SJCRH30 (cell line): ENCODE data around the gene THAP4. TPM values are rescaled to one million over a fixed set of nuclear protein-coding genes. Genes with fewer than 3 reads are reported as not detected.
A peak's percentile ranks its signal among the peaks of the same experiment; 100 is the strongest.

Source experiments
- DNase-seq, 2 experiments: peaks; one replicate each; pipeline ENCODE4 v3.0.0-alpha.2; 2015 to 2020
- H3K27ac ChIP-seq: fragments of 250-450 bp; sonication (Bioruptor Pico); 2 replicates; pipeline ENCODE4 v1.5.1; 2020; ENCODE audit warnings: mild to moderate bottlenecking, moderate library complexity
- H3K27me3 ChIP-seq: fragments of 250-450 bp; sonication (Bioruptor Pico); 2 replicates; pipeline ENCODE4 v1.5.1; 2020; ENCODE audit warnings: mild to moderate bottlenecking, moderate library complexity
- H3K36me3 ChIP-seq: fragments of 250-450 bp; sonication (Bioruptor Pico); 2 replicates; pipeline ENCODE4 v1.5.1; 2020; ENCODE audit warnings: mild to moderate bottlenecking, moderate library complexity
- H3K4me1 ChIP-seq: fragments of 250-450 bp; sonication (Bioruptor Pico); 2 replicates; pipeline ENCODE4 v1.5.1; 2020; ENCODE audit warnings: mild to moderate bottlenecking, moderate library complexity
- H3K4me3 ChIP-seq: fragments of 250-450 bp; sonication (Bioruptor Pico); 2 replicates; pipeline ENCODE4 v1.5.1; 2020; ENCODE audit warnings: mild to moderate bottlenecking, moderate library complexity
- H3K9me3 ChIP-seq: fragments of 250-450 bp; sonication (Bioruptor Pico); replicated peaks from 2 replicates; pipeline ENCODE4 v1.5.1; 2020; ENCODE audit warnings: mild to moderate bottlenecking, moderate library complexity
- total RNA-seq: library from RNA; depleted of rRNA; stranded (reverse); fragments of >200 nt; shearing (Covaris generic); gene quantifications from 2 replicates; pipeline ENCODE4 v1.2.3, GENCODE V29; 2014

The THAP4 gene
- total RNA-seq, 1 experiment from 2014 or later = 48.9 TPM

DNA sequence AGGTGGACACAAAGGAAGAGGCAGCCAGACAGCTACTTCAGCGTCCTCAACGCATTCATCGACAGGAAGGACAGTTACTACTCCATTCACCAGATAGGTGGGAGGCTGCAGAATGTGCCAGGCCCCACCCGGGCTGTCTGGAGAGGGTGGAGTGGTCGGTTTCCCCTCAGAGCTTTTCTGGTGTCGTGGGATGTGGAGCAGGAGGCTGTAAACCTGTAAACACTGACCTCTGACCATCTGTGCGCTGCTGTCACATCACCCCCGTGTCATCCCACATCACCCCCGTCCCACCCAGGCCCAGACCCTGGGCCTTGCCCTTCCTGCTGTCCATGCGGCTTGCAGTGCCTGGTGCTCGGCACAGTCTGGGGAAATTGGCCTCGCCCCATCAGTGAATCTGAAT, 17.6 kb upstream of the THAP4 start:
- no peak for DNase-seq

DNA sequence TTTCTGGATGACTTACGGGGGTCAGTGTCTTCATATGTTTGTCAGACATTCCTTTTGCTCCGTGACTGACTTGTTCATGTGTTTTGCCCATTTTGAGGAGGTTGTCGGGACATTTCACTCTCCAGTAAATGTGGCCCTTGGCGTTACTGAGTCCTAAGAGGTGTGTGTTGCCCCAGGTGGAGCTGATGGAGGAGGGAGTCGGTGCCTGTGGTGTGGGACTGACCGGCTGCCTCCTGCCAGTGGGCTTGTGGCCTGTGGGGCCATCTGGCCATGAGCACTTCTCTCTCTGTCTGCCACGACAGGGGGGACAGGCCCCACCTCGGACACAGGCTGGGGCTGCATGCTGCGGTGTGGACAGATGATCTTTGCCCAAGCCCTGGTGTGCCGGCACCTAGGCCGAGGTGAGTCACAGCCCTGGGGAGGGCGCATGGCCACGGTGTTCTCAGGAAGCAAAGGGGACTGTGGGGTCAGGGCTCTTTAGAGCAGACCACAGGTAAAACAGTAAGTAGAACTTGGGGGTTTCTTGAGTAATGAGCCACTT, 16.3 kb upstream of the THAP4 start:
- no peak for DNase-seq
- peaks cover 38% of the 10 kb centered on the region for H3K36me3 ChIP-seq
- no peaks in the 10 kb centered on the region for H3K27me3 ChIP-seq
- H3K9me3 ChIP-seq = no peaks in the 10 kb centered on the region
- no peaks in the 10 kb centered on the region for H3K4me1 ChIP-seq
- H3K4me3 ChIP-seq = no peak overlapping the region
- H3K27ac ChIP-seq = no peak overlapping the region

More for the DNA sequence above, 17.6 kb upstream of the THAP4 start:
- Histone ChIP-seq H3K9me3 (no peaks in the 10 kb centered on the region), H3K4me3 (no peak overlapping the region), H3K36me3 (peaks cover 43% of the 10 kb centered on the region), H3K27me3 (no peaks in the 10 kb centered on the region), H3K27ac (no peak overlapping the region), H3K4me1 (no peaks in the 10 kb centered on the region)

DNA sequence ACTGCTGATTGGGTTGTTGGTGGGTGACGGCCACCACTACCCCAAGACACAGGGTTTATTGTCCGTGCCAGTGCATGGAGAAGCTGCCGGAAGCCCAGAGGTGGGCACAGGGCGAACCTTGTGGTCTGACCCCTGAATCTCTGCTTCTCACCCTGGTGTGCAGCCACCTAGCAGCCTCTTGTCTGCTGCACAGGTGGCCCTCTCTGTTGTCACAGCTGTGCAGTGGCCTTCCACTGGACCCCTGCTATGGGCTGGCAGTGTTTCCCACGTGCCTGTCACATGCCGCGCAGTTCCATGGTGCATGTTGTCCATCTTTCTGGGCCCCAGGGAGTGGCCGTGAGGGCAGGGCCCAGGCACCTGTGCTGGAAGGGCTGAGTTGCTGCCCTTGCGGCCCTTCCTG, 15.8 kb upstream of the THAP4 start:
- no peak overlapping the region for H3K27ac ChIP-seq
- H3K27me3 ChIP-seq = no peaks in the 10 kb centered on the region
- H3K4me1 ChIP-seq = no peaks in the 10 kb centered on the region
- H3K4me3 ChIP-seq = no peak overlapping the region
- no peaks in the 10 kb centered on the region for H3K9me3 ChIP-seq
- DNase-seq = no peak
- H3K36me3 ChIP-seq = peaks cover 38% of the 10 kb centered on the region

DNA sequence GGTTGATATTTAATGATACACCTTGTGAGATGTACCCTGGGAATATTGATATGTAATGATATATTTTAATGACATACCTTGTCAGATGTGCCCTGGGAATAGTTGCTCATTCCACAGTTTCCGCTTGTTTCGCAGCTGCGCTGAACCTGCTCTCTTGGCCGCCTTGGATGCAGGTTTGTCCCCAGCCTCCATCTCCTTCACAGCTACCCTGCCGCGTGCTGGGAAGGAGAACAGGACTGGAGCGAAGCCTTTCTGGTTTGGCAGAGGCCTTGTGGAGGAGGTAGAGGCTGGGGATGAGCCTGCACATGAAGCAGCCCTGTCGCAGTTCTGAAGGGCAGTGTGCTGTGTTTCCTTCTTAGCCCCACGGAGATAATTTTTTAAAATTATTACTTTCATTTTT, 15.2 kb upstream of the THAP4 start:
- no peak overlapping the region for H3K27ac ChIP-seq
- H3K4me1 ChIP-seq = no peaks in the 10 kb centered on the region
- no peaks in the 10 kb centered on the region for H3K9me3 ChIP-seq
- H3K36me3 ChIP-seq = peaks cover 38% of the 10 kb centered on the region
- no peak for DNase-seq
- no peaks in the 10 kb centered on the region for H3K27me3 ChIP-seq
- H3K4me3 ChIP-seq = no peak overlapping the region

DNA sequence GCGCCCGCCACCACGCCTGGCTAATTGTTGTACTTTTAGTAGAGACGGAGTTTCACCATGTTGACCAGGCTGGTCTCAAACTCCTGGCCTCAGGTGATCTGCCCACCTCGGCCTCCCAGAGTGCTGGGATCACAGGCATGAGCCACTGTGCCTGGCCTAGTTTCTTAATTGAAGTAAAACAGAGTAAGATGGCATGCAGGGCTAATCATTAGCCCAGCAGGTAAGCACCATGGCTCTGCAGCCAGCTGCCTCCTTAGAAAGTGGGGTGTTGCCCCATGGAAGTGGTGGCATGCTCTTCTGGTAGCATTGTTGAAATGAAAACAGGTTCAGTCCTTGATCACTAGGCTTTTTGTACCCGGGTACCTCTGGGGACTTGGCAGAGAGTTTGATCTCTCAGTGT, 13.0 kb upstream of the THAP4 start:
- Histone ChIP-seq H3K9me3 (no peaks in the 10 kb centered on the region), H3K27ac (no peak overlapping the region), H3K4me1 (no peaks in the 10 kb centered on the region), H3K4me3 (no peak overlapping the region), H3K27me3 (no peaks in the 10 kb centered on the region), H3K36me3 (peaks cover 30% of the 10 kb centered on the region)
- no peak for DNase-seq

DNA sequence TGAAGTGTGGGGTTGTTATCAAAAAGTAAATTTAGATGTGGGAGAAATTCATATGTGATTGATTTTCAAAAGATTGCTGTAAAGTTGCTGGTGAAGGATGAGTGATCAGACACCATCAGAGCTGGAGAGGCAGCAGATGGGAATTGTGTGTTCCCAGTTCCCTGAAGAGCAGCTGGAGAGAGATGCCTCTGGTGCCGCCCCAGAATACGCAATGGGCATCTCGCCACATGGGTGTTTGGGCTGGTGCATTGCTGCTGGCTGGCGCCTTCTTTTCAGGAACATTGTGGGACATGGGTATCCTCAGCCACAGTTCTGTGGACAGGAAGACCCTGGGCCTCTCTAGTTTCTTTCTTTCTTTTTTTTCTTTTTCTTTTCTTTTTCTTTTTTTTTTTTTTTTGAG, 12.4 kb upstream of the THAP4 start:
- Histone ChIP-seq H3K4me3 (no peak overlapping the region), H3K27ac (no peak overlapping the region), H3K4me1 (no peaks in the 10 kb centered on the region), H3K9me3 (no peaks in the 10 kb centered on the region), H3K36me3 (peaks cover 30% of the 10 kb centered on the region), H3K27me3 (no peaks in the 10 kb centered on the region)
- DNase-seq = no peak

DNA sequence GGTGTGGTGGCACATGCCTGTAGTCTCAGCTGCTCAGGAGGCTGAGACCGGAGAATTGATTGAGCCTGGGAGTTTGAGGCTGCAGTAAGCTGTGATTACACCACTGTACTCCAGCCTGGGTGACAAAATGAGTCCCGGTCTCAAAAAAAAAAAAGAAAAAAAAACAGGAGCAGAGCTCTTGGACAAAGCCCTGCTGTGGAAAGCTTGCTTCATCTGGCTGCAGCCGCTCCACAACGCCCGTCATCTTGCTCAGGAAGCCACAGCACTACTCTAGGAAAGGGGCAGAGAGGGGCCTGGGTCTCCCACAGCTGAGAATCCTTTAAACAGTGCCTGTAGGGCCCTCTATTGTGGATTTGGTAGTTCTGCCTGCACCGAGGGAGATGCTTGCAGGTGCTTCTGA, 11.5 kb upstream of the THAP4 start:
- Histone ChIP-seq H3K27me3 (no peaks in the 10 kb centered on the region), H3K4me1 (no peaks in the 10 kb centered on the region), H3K9me3 (no peaks in the 10 kb centered on the region), H3K27ac (no peak overlapping the region), H3K36me3 (peaks cover 35% of the 10 kb centered on the region), H3K4me3 (no peak overlapping the region)
- DNase-seq = no peak

DNA sequence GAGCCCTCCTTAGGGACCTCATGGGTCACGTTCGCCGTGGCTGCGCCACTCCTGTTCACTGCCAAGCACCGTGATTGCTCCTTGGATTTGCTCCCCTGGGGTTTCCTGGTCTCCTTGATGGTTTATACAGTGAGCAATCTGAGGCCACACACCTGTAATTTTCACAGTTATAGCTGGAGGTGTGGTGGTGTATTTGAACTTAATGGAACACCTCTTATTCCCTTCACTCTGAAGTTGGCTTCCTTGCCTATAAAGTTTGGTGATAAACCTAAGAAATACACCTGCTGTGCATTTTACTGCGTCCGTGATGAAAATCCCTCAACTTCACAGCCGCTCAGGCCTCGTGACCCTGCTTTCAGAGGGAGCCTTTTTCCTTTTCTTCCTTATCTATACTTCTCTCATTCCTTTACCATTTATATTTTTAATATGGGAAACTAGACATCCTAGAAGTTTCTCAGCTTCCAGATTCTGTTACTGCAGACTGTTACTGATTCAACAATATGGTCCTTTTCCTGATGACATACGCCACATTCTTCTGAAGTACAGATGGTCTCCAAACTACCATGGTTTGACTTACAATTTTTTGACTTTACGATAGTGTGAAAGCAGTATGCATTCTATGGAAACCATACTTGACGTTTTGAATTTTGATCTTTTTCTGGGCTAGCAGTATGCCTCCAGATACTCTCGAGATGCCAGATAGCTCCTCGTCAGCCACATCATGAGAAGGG, 9.1 kb upstream of the THAP4 start:
- H3K36me3 ChIP-seq = peaks cover 17% of the 10 kb centered on the region; the same call in 1 of the 2 replicates
- no peaks in the 10 kb centered on the region for H3K27me3 ChIP-seq
- DNase-seq = no peak
- H3K4me3 ChIP-seq = no peak overlapping the region
- no peak overlapping the region for H3K27ac ChIP-seq
- H3K4me1 ChIP-seq = no peaks in the 10 kb centered on the region
- no peaks in the 10 kb centered on the region for H3K9me3 ChIP-seq

DNA sequence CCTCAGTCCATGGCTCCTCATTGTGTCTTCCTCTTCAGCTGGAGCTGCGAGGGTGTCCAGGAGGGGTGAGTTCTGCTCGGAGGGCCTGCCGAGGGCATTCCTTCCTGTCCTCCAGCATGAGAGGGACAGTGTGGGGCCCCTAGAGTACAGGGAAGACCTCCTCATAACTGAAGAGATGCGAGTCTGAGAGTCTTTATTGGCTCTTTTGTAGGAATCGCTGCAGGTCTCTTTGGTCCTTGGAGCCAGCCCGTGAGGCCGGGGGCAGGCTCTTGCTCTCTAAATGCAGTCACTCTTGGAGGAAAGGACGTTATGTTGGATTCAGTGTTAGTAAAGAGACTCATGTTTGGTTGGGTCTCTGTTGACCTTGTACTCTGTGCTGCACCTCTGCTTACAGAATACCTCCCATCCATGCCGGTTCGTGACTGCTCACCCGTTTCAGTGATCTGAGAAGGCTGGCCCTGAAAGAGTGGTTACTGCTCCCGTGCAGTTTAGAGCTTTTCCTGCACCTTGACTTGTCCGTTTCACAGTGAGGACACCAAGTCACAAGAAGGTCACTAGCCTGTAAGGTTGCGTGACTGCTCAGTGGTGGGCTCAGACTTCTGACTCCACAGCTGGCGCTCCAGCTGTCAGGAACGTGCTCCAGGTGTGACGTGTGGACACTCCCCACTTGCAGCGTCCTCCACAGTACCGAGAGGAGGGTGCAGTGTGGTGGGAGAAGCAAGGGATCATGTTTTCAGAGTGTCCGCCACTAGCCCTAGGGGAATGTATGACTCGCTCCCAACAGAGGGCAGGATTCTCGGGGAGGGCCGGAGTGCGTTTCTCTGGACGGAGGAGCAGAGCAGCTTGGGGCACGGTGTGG, 8.3 kb upstream of the THAP4 start:
- H3K27me3 ChIP-seq = no peaks in the 10 kb centered on the region
- no peak for DNase-seq

DNA sequence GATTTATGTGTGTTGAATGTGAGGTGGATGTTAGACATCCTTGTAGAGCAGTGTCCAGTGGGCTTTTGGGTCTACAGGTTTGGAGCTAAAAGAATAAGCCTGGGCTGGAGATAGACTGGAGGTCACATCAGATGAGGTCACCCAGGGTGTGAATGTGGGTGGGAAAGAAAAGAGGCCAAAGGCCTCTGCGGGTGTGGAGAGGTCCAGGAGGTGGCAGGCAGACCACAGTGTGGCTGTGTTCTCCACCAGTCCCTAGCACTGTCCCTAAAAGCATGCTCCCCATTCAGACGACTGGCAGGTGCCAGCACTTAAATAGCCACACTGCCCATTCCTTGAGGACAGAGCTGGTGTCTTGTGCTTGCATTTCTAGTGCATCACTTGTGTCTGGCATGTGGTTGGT, 4.7 kb upstream of the THAP4 start:
- Histone ChIP-seq H3K27ac (no peak overlapping the region), H3K4me1 (peaks cover 4% of the 10 kb centered on the region), H3K36me3 (peaks cover 32% of the 10 kb centered on the region), H3K27me3 (no peaks in the 10 kb centered on the region), H3K4me3 (no peak overlapping the region), H3K9me3 (no peaks in the 10 kb centered on the region)
- no peak for DNase-seq

More for the DNA sequence above, 8.3 kb upstream of the THAP4 start:
- peaks cover 15% of the 10 kb centered on the region; the same call in 1 of the 2 replicates for H3K36me3 ChIP-seq
- no peaks in the 10 kb centered on the region for H3K9me3 ChIP-seq
- H3K4me1 ChIP-seq = no peaks in the 10 kb centered on the region
- no peak overlapping the region for H3K4me3 ChIP-seq
- no peak overlapping the region for H3K27ac ChIP-seq

DNA sequence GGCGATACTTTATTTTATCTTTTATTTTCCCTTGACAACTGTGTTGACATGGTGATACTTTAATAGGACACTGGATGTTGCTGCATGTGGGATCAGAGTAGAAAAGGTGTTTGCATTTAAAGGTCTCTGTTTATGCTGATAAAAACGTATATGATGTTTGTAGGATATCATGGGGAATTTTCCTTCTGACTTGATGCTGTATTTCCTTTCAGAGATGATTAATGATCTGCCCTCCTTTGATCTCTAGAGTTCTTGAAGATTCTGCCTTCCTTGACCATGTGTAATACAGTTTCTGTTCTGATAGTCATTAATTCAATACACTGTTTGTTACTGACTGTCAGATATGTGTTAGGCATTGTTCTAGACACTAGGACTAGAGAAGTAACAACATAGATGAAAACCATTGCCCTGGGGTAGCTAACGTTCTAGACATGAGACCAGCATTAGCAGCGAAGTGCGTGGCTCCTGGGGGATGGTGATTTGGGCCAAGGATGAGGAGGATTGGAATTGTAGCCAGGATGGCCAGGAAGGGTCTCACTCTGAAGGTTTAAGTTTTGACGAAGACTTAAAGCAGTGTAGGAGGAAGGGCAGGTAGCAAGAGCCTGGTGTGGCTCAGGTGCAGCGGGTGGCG, 3.3 kb upstream of the THAP4 start:
- peaks cover 4% of the 10 kb centered on the region for H3K4me1 ChIP-seq
- no peak overlapping the region for H3K4me3 ChIP-seq
- H3K27ac ChIP-seq = no peak overlapping the region
- H3K36me3 ChIP-seq = peaks cover 25% of the 10 kb centered on the region
- no peaks in the 10 kb centered on the region for H3K27me3 ChIP-seq
- H3K9me3 ChIP-seq = no peaks in the 10 kb centered on the region
- no peak for DNase-seq

DNA sequence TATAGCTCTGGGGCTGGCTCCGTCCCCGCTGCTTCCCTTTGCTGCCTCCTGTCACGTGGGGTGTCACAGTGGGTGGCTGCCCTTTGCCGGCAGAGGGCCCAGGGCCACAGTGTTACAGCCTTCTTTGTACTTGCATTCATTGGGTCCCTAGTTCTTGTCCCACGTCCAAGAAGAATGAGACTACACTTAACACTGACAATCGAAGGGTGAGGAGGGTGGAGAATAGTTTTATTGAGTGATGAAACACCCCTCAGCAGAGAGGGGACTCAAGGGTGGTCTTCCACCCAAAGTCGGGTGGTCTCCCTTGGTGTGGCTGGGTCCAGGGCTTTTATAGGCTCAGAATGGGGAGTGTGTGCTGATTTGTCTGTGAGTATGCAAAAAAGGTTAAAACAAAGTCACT, 2.4 kb upstream of the THAP4 start:
- Histone ChIP-seq H3K9me3 (no peaks in the 10 kb centered on the region), H3K4me3 (no peak overlapping the region), H3K36me3 (peaks cover 26% of the 10 kb centered on the region), H3K4me1 (peaks cover 4% of the 10 kb centered on the region), H3K27me3 (no peaks in the 10 kb centered on the region), H3K27ac (no peak overlapping the region)
- no peak for DNase-seq

DNA sequence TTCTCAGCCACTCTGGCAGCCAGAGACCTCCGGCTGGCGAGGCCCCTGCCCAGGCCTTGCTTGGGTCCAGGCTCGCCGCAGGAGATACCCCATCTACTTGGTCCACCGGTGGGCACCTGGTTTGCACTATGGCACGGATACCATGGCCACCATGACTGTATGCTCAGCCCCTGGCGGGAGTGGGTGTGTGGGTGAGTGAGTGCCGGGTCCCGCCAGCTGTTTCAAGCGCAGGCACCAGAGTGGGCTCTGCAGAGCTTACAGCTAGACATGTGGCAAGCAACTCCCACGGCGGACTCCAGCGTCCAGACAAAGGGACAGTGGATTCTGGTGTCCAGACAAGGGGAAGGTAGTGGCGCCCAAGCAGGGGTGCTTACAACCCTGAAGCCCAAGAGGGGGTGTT, 2.0 kb upstream of the THAP4 start:
- DNase-seq = no peak

DNA sequence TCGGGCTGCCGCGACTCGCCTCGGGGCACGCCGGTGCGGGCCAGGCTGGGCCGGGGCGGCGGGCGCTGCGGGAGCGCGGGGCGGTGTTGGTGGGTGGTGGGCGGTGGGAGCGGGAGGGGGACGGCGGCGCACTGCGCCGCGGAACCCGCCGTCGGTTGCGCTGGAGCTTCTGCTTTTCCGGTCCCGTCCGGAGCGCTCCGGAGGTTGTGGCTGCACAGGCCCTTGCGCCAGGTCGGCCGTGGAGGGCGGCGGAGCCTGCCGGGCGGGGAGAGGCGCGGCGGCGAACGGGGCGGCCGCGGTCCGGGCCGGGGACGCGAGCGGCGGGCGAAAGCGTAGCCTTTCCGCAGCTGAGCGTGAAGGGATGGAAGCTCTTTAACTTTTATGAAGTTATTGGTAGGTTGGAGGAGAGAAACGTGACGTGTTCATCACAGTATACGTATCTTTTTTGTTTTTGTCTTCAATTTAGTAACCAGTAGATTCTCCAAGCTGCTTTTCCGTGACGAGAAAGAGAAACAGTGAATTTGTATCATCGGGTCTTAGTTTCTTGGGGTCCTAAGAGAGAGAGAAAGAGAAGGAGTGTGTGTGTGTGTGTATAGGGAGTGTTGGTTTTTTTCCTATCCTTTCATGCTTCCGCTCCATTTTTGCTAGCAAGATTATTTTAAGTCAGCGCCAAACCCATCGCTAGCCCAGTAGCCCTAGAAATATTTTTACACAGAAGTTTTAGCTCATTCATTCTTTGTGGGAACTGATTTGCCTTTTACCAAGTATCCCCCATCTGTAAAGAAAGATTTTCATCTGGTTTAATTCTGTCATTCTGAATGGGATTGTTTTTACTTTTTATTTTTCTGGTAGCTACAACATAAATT, 1.1 kb upstream of the THAP4 start:
- Histone ChIP-seq H3K9me3 (no peaks in the 10 kb centered on the region), H3K4me1 (peaks cover 4% of the 10 kb centered on the region), H3K27me3 (no peaks in the 10 kb centered on the region), H3K27ac (peak overlapping the region; percentile 98; the same call in 1 of the 2 replicates), H3K36me3 (peaks cover 32% of the 10 kb centered on the region), H3K4me3 (peak overlapping the region; percentile 95)
- peak; percentile 47 to 49 for DNase-seq

More for the DNA sequence above, 2.0 kb upstream of the THAP4 start:
- Histone ChIP-seq H3K36me3 (peaks cover 23% of the 10 kb centered on the region), H3K27ac (no peak overlapping the region), H3K4me1 (peaks cover 4% of the 10 kb centered on the region), H3K4me3 (no peak overlapping the region), H3K27me3 (no peaks in the 10 kb centered on the region), H3K9me3 (no peaks in the 10 kb centered on the region)
